ENCODE results near the gene GAREM1. TPM values are rescaled to one million over a fixed set of nuclear protein-coding genes. Genes with fewer than 3 reads are reported as not detected.

The GAREM1 gene
- total and polyA plus RNA-seq, 2 of the 8 experiments (the other 6 are each of a cell fraction or from before 2014, with no cell fraction given), result 3.6 to 9.2 TPM

DNA sequence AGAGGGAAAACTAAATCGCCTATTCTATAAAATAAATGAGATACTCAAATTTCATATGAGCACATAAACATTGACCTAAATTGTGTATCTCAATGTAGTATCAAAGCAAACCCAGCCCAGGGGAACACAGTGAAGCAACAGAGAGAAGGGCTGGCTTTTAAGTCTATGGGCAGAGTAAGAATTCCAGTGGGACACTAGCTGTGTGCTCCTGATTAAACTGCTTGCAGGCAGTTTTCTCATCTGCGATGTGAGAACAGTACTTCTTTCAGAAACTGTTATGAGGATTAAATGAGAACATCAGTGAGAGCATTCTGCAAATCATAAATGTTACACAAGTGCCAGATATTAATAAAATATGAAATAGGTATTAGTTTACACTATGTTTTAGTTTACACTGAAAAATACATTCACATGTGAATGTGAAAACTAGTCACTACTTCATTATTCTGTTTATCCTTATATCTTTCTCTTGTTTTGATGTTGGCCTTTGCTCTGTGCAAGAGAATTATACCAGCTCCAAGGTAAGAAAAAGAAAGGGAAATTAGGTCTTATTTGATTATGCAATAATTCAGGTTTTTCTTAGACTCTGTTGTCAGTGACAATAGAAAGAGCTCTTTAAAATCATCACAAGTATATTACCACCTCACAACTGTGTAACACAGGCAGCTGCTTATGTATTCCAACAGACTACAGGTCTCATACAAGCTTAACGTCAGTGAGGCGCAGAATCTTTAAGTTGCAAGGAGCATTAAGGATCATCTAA lies 47.5 kb downstream of the GAREM1 start:
- no peak overlapping the region for H3K14ac ChIP-seq (ENCODE audit: insufficient read length)
- H4K8ac ChIP-seq (ENCODE audit: extremely low read depth, insufficient read depth, low read length), result no peak overlapping the region
- FAIRE-seq (no peak), DNase-seq (ENCODE audit: low read depth in 1 of 2, low spot score in 2 of 2) (no peak)
- H2AFZ ChIP-seq (ENCODE audit: low read length), result no peak overlapping the region
- H3K9me3 ChIP-seq (ENCODE audit: insufficient read depth in 2 of 2, low read depth in 1 of 2, low read length in 1 of 2), result no peaks in the 10 kb centered on the region
- H3K23ac ChIP-seq (ENCODE audit: insufficient read length), result no peak overlapping the region
- no peak overlapping the region for H4K91ac ChIP-seq (replicated peaks; ENCODE audit: insufficient read length, low read length)
- no peak overlapping the region for H3K27ac ChIP-seq (ENCODE audit: low read depth, low read length)
- H3K18ac ChIP-seq (ENCODE audit: extremely low read depth, low read length), result no peak overlapping the region
- H2BK15ac ChIP-seq (ENCODE audit: low read length), result no peak overlapping the region
- no peak overlapping the region for H3K9ac ChIP-seq (replicated peaks in 1 of 4; ENCODE audit: extremely low read depth in 1 of 4, low read depth in 3 of 4, low read length in 3 of 4)
- WGBS, 2 experiments (ENCODE audit: extremely low coverage in 1 of 2, insufficient coverage in 1 of 2, insufficient read length in 1 of 2, insufficient replicate concordance in 2 of 2, low coverage in 1 of 2, low lambda C conversion rate in 2 of 2, missing lambda C conversion rate in 1 of 2), result 87% methylated on average over 4 of the region's 4 CpGs; no CpG with 5 or more reads in 1 of the 2 experiments
- no peak overlapping the region for H2BK20ac ChIP-seq (ENCODE audit: low read length)
- H3K79me2 ChIP-seq (ENCODE audit: control insufficient read depth in 1 of 2, insufficient read depth in 2 of 2, low read length in 2 of 2), result no peaks in the 10 kb centered on the region; a peak in 1 of 4 replicates
- no peak overlapping the region for H3K4me2 ChIP-seq (ENCODE audit: insufficient read depth in 1 of 2, low read depth in 2 of 2, low read length in 2 of 2)
- H3K4ac ChIP-seq (replicated peaks; ENCODE audit: insufficient read length, low read depth, low read length), result no peak overlapping the region
- no peak overlapping the region for H2BK5ac ChIP-seq (ENCODE audit: low read depth, low read length)
- no peak overlapping the region for H2BK120ac ChIP-seq (replicated peaks; ENCODE audit: low read depth, low read length)
- TF ChIP-seq GTF2F1 (IDR thresholded peaks at IDR 0.05; ENCODE audit: borderline replicate concordance, low read depth, low read length) (no peak), CTBP2 (IDR thresholded peaks at IDR 0.05; ENCODE audit: borderline replicate concordance, insufficient read depth, insufficient read length, low read length) (no peak), HDAC2 (IDR thresholded peaks at IDR 0.05; ENCODE audit: borderline replicate concordance in 1 of 2, low read depth in 2 of 2, low read length in 2 of 2) (no peak), SAP30 (IDR thresholded peaks at IDR 0.05; ENCODE audit: insufficient read depth, insufficient replicate concordance, low read length) (no peak), RAD21 (IDR thresholded peaks at IDR 0.05 in 1 of 2, conservative IDR thresholded peaks at IDR 0.05 in 1 of 2; ENCODE audit: low read depth in 2 of 2, low read length in 2 of 2) (no peak)
- no peak overlapping the region for H2BK12ac ChIP-seq (ENCODE audit: low read depth, low read length)
- no peaks in the 10 kb centered on the region for H4K20me1 ChIP-seq (replicated peaks in 1 of 2; ENCODE audit: control insufficient read depth in 1 of 2, insufficient read depth in 2 of 2, low read length in 2 of 2)
- no peaks in the 10 kb centered on the region; the same call in 1 of the 2 replicates for H3K23me2 ChIP-seq (ENCODE audit: low read depth, low read length)
- no peaks in the 10 kb centered on the region for H3K79me1 ChIP-seq (ENCODE audit: low read depth, low read length)
- no peaks in the 10 kb centered on the region for H3K4me1 ChIP-seq (replicated peaks in 1 of 4; ENCODE audit: control insufficient read depth in 3 of 4, insufficient read depth in 4 of 4, low read length in 3 of 4)
- ChIA-PET POLR2A (ENCODE audit: partially characterized antibody) (no interaction called here), CTCF (ENCODE audit: partially characterized antibody) (interaction anchor here (3.8 kb wide), 1 partner anchor 18 kb away, joined by 20 read pairs; no protein-coding TSS in a partner anchor)
- no peaks in the 10 kb centered on the region for H3K27me3 ChIP-seq (replicated peaks in 1 of 4; ENCODE audit: control insufficient read depth in 3 of 4, extremely low read depth in 1 of 4, insufficient read depth in 3 of 4, low read length in 3 of 4)
- no peak overlapping the region for H4K5ac ChIP-seq (ENCODE audit: insufficient read length, low read depth, low read length)
- no peak overlapping the region for H3K56ac ChIP-seq (replicated peaks; ENCODE audit: insufficient read length, low read depth, low read length)
- no peak overlapping the region for H2AK5ac ChIP-seq (ENCODE audit: low read depth, low read length)
- H3K4me3 ChIP-seq (ENCODE audit: extremely low read depth in 1 of 4, insufficient read depth in 2 of 4, low read depth in 3 of 4, low read length in 4 of 4), result no peak overlapping the region
- no peaks in the 10 kb centered on the region for H3K36me3 ChIP-seq (ENCODE audit: control insufficient read depth in 2 of 4, insufficient read depth in 4 of 4, low read length in 3 of 4)

All from H1 (cell line).